GM19438 (cell line): ENCODE measurements around the gene LRRC49.

ENCODE experiments used
- ATAC-seq: cut with Tn5 transposase; IDR thresholded peaks from one replicate; pipeline ENCODE4 v1.9.1; 2021; ENCODE audit warnings: low read depth; ENCODE audit not compliant: unreplicated experiment

LRRC49 gene

DNA sequence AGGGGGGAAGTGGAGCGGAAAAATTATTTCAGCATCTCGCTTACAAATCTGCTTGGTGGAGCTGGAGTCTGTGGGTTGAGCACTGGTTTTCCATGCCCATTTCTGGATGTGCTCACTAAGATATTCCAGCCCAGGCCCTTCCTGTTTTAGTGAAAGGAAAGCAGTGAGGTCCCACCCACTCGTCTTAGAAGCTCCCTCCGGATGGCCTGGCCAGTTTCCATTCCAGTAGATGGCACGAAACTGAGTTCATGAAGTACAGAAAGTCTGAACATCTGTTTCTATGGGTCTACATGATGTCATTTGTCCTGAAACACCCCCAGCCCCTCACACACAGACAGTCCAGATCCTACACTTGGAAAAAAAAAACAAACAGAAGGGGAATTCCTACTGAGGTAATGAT is 190.7 kb downstream of the LRRC49 start:
- ATAC-seq = no peak

DNA sequence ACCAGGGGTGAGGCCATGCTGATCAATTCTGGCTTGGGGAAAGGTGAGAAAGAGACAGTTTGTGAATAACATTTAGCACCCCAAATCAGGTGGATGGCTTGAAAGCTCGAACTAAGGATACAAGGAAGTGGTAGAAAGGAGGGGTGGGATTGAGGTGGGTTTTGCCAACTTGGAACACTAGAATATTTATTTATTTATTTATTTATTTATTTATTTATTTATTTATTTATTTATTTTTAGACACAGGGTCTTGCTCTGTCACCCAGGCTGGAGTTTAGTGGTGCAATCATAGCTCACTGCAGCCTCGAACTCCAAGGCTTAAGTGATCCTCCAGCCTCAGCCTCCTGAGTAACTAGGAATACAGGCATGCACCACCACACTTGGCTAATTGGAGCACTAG is 191.6 kb downstream of the LRRC49 start:
- ATAC-seq = no peak

DNA sequence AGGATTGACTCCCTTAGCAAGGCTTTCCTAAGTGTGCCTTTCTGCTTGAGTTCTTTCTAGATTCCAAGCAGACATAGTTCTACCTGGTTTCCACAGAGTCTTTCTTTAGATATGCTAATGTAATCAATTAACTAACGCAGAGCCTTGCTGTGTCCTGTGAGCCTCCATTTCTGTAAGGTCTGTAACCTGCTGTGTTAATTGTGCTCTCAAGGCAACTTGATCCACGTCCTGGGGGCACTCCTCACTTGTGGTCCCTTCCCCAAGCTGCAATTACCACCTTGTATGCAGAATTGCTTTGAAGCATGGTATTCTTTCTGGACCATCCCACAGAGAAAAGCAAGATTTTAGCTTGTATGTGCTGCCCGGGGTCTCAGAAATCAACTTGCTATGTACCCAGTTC is 193.2 kb downstream of the LRRC49 start:
- ATAC-seq = no peak

GRCh38 chr15:71088155-71088554 is 195.5 kb downstream of the LRRC49 start:
- ATAC-seq = no peak

DNA sequence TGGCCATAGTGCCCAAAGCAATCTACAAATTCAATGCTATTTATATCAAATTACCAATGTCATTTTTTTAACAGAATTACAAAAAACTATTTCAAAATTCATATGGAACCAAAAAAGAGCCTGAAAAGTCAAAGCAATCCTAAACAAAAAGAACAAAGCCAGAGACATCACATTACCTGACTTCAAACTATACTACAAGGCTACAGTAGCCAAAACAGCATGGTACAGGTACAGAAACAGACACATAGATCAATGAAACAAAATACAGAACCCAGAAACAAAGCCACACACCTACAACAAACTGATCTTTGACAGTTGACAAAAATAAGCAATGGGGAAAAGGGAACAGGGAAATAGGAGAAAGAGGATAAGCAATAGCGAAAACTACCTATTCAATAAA is 196.1 kb downstream of the LRRC49 start:
- no peak for ATAC-seq

DNA sequence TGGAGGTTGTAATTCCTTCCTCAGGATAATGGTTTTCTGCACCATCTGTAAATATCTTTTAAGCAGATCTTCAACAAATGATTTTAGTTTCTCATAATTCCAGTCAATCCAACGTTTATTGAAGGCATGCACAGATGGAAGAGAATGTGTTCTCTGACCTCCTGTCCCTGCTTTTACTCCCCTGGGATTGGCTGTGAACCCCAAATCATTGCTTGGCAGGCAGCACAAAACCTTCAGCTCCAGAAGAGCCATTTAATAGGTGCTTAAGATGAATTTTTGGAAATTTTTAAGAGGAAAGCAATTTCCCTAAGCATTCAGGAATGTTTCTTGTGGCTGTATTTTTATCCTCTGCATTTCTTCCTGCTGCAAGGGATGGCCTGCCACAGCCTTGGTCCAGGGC is 197.2 kb downstream of the LRRC49 start:
- ATAC-seq = no peak

- no peak for ATAC-seq
Observed at GRCh38 chr15:71091601-71092000, 199.0 kb downstream of the LRRC49 start.

- ATAC-seq = no peak
Observed at GRCh38 chr15:71092056-71092600, 199.5 kb downstream of the LRRC49 start.

DNA sequence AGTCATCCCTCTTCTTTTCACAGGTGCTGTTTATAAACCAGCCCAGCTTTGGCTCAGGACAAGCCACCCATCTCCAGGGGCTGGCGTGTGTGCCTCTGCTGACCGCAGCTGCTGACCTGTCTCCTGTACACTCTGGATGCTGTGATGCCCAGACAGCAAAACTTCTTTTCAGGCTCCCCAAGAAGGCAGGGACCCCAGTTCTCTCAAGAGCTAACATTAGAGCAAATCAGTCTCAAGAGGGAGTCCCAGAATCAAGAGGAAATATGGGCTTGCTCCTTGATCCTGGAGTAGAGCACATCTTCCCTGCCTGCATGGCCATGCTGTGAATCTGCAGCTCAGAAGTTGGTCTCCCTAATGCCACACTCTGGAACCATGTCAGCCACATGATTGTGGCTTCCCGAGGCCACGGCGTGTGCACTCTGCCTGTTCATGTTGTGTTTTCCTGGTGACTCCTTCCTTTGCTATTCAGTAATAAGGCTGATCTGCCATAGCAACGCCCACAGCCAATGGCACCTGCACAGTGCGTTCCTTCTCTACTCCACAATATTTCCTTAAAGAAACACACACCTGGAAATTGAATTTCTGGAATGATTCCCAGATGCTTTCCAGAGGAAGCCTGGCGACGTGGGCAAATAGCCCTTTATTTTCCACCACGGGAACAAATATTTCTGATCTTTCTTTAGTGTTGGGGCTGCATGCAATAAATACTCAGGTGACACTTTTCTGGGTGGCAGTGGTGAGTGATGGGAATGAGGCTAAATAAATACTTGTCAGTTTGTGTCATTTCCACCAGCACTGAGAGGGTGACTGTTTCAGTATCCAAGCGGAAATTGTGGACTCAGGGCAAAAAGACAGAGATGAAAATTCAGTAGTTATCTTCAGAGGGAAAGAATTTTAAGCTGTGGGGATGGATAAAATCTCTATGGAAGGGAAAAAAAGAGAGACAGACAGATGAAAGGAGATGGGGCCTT is 200.7 kb downstream of the LRRC49 start:
- no peak for ATAC-seq

DNA sequence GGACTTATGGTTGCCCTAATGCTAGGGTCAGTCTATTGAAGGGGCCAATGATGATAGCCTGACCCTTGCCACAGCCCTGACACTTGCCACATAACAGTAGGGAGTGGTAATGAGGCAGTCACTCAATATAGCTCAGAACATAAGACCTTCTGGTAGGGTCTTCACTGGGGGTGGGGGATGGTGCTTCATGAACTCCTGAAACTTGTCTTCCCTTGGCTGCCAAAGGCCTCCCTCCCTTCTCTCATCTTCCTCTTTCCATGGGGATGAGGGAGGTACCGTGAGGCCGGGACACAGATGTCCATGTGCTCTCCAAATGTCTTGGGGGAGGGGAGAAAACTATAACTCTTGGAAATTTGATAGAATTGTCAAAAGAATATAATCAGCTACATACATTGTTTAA is 201.5 kb downstream of the LRRC49 start:
- no peak for ATAC-seq

- ATAC-seq = no peak
Observed at GRCh38 chr15:71096676-71097075, 204.1 kb downstream of the LRRC49 start.

GRCh38 chr15:71097890-71098289 is 205.3 kb downstream of the LRRC49 start:
- ATAC-seq = no peak

DNA sequence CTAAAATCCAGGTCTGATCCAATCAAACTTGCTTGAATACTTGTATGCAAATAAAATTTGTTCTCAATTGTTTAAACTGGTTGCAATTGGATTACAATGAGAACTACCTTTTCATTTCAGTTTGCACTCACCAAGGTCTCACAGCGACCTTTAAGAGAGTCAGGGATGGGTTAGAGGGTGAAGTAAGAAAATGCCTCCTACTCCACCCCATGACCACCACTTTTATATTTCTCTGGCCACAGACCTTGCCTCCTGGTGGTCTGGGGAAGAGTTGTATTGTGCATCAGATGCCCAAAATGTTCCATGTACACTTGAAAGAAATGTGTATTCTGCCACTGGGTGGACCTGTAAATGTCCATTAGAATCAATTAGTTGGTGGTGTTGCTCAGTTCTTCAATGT is 206.3 kb downstream of the LRRC49 start:
- no peak for ATAC-seq
